Glutamatergic neuron (in vitro differentiated cells): ENCODE results near the gene PAGR1. TPM values are rescaled to one million over a fixed set of nuclear protein-coding genes. Genes with fewer than 3 reads are reported as not detected.

Experiments
- DNase-seq: peaks from one replicate; pipeline ENCODE4 v3.0.0; 2022
- H3K27ac Mint-ChIP-seq: one replicate; pipeline ENCODE4 v1.8.0; 2020; ENCODE audit warnings: mild to moderate bottlenecking, mixed read lengths, inconsistent platforms; ENCODE audit not compliant: unreplicated experiment
- H3K27me3 Mint-ChIP-seq: one replicate; pipeline ENCODE4 v1.8.0; 2020; ENCODE audit warnings: mild to moderate bottlenecking, moderate library complexity, mixed read lengths, inconsistent platforms; ENCODE audit not compliant: unreplicated experiment
- H3K36me3 Mint-ChIP-seq: one replicate; pipeline ENCODE4 v1.8.0; 2020; ENCODE audit warnings: mild to moderate bottlenecking, mixed read lengths, inconsistent platforms; ENCODE audit not compliant: unreplicated experiment
- H3K4me1 Mint-ChIP-seq: one replicate; pipeline ENCODE4 v1.8.0; 2020; ENCODE audit warnings: mild to moderate bottlenecking, low read depth, mixed read lengths, inconsistent platforms; ENCODE audit not compliant: unreplicated experiment
- H3K4me3 Mint-ChIP-seq: one replicate; pipeline ENCODE4 v1.8.0; 2020; ENCODE audit warnings: mild to moderate bottlenecking, mixed read lengths, inconsistent platforms; ENCODE audit not compliant: unreplicated experiment
- H3K9me3 Mint-ChIP-seq: one replicate; pipeline ENCODE4 v1.8.0; 2020; ENCODE audit warnings: mild to moderate bottlenecking, moderate library complexity, mixed read lengths, inconsistent platforms; ENCODE audit not compliant: unreplicated experiment
- long read RNA-seq: library from polyadenylated mRNA; unstranded; transcript quantifications from one replicate; pipeline ENCODE4 v2.0.0, GENCODE V29; 2020; ENCODE audit not compliant: unreplicated experiment
- total RNA-seq: library from RNA; stranded (reverse); fragmentation: NEBNext Ultra II Directional; extraction: Animal tissue kit (Norgen Biotek cat#: 25700); gene quantifications from one replicate; pipeline ENCODE4 v1.2.1, GENCODE V29; 2021; ENCODE audit not compliant: unreplicated experiment
- TF ChIP-seq, protein P1 (sequence below): fragments of 200-600 bp; sonication (generic); IDR thresholded peaks from one replicate; pipeline ENCODE4 v1.5.0; 2021; ENCODE audit not compliant: partially characterized antibody, unreplicated experiment

The PAGR1 gene
- total RNA-seq: 110 TPM
- long read RNA-seq, transcript PAGR1-201 (3 exons, 1,702 nt): major isoform, 55 of 55 reads
- long read RNA-seq, partial matches to known transcripts: 0 of 55 reads
- long read RNA-seq, other reads (novel, unspliced or antisense): 0 of 55 reads

- H3K27ac Mint-ChIP-seq: peak within 1 kb of the TSS; percentile 93
- H3K36me3 Mint-ChIP-seq: no peaks in the 10 kb centered on the region
- TF ChIP-seq, protein P1, sequence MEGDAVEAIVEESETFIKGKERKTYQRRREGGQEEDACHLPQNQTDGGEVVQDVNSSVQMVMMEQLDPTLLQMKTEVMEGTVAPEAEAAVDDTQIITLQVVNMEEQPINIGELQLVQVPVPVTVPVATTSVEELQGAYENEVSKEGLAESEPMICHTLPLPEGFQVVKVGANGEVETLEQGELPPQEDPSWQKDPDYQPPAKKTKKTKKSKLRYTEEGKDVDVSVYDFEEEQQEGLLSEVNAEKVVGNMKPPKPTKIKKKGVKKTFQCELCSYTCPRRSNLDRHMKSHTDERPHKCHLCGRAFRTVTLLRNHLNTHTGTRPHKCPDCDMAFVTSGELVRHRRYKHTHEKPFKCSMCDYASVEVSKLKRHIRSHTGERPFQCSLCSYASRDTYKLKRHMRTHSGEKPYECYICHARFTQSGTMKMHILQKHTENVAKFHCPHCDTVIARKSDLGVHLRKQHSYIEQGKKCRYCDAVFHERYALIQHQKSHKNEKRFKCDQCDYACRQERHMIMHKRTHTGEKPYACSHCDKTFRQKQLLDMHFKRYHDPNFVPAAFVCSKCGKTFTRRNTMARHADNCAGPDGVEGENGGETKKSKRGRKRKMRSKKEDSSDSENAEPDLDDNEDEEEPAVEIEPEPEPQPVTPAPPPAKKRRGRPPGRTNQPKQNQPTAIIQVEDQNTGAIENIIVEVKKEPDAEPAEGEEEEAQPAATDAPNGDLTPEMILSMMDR: peak; percentile 89
- H3K4me3 Mint-ChIP-seq: peak within 1 kb of the TSS; percentile 98
- peaks cover 21% of the 10 kb centered on the region for H3K9me3 Mint-ChIP-seq
- peaks cover 38% of the 10 kb centered on the region for H3K4me1 Mint-ChIP-seq
- peaks cover 24% of the 10 kb centered on the region for H3K27me3 Mint-ChIP-seq
- DNase-seq: peak; percentile 96
These were observed at the start of gene PAGR1 for GRCh38 chr16:29815793-29816693. TSS of gene PAGR1 (plus strand) at chr16:29816152. CDS start at chr16:29816526, 374 bp downstream.

GRCh38 chr16:29766571-29766970 is 49.4 kb upstream of the PAGR1 start:
- TF ChIP-seq, protein P1: no peak
- Mint-ChIP-seq H3K4me3 (no peak overlapping the region), H3K4me1 (no peaks in the 10 kb centered on the region), H3K27ac (no peak overlapping the region), H3K27me3 (peaks cover 2% of the 10 kb centered on the region), H3K36me3 (no peaks in the 10 kb centered on the region), H3K9me3 (no peaks in the 10 kb centered on the region)
- DNase-seq: no peak

- H3K27ac Mint-ChIP-seq: no peak overlapping the region
- H3K9me3 Mint-ChIP-seq: no peaks in the 10 kb centered on the region
These were observed 48.9 kb upstream of the PAGR1 start for GRCh38 chr16:29767062-29767461.

DNA sequence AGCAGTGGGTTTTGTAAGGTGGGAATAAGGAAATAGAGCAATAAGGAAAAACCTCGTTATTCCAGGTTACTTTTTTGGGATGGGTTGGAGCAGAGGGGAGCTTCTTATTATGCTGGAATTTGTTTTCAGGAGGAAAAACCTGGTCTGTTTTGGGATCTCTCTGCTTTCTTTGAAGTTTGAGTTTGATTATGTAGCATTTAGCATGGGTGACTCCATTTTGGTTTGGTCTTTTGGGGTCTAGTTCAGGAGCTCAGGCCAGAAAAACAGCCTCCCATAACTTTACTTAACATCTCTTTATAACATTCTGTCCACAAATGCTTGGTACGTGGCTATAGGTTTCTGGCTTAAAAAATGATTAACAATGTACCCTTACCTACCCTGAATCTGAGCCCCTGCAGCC is 46.4 kb upstream of the PAGR1 start:
- H3K36me3 Mint-ChIP-seq: no peaks in the 10 kb centered on the region
- H3K27ac Mint-ChIP-seq: no peak overlapping the region
- H3K9me3 Mint-ChIP-seq: peaks cover 6% of the 10 kb centered on the region
- H3K4me3 Mint-ChIP-seq: no peak overlapping the region
- no peaks in the 10 kb centered on the region for H3K4me1 Mint-ChIP-seq
- DNase-seq: no peak
- TF ChIP-seq, protein P1: no peak
- no peaks in the 10 kb centered on the region for H3K27me3 Mint-ChIP-seq

More at GRCh38 chr16:29767062-29767461, 48.9 kb upstream of the PAGR1 start:
- TF ChIP-seq, protein P1: no peak
- H3K4me3 Mint-ChIP-seq: no peak overlapping the region
- no peak for DNase-seq
- no peaks in the 10 kb centered on the region for H3K4me1 Mint-ChIP-seq
- peaks cover 2% of the 10 kb centered on the region for H3K27me3 Mint-ChIP-seq
- H3K36me3 Mint-ChIP-seq: no peaks in the 10 kb centered on the region
